ENCODE measurements around the gene SRMS. TPM values are rescaled to one million over a fixed set of nuclear protein-coding genes. Genes with fewer than 3 reads are reported as not detected.
A peak's percentile ranks its signal among the peaks of the same experiment; 100 is the strongest.

Gene SRMS
- total and polyA plus RNA-seq, 2 donors (not counting 1 experiment from before 2014, with no cell fraction given): 0.17 to 0.54 TPM

GRCh38 chr20:63577317-63577894, 29.9 kb upstream of the SRMS start:
- Histone ChIP-seq H3K4me3 (ENCODE audit: control extremely low read depth in 1 of 5, extremely low read depth in 1 of 5, insufficient read depth in 1 of 5, low read depth in 2 of 5, low read length in 4 of 5) (no peak overlapping the region), H4K20me1 (ENCODE audit: control insufficient read depth, insufficient read depth, low read length, poor library complexity, severe bottlenecking) (peaks cover 11% of the 10 kb centered on the region), H3K9ac (ENCODE audit: low read length) (no peak overlapping the region), H3K27ac (ENCODE audit: low read length in 2 of 2) (no peak overlapping the region), H3K4me1 (ENCODE audit: control insufficient read depth in 2 of 2, insufficient read depth in 2 of 2, low read length in 2 of 2) (peaks cover 14 to 28% of the 10 kb centered on the region in 2 donors), H3K27me3 (replicated peaks in 1 of 4; ENCODE audit: control extremely low read depth in 1 of 4, control insufficient read depth in 3 of 4, insufficient read depth in 4 of 4, low read length in 3 of 4) (no peaks in the 10 kb centered on the region), H3K9me3 (ENCODE audit: control extremely low read depth in 1 of 3, control insufficient read depth in 2 of 3, insufficient read depth in 1 of 3, low read length in 2 of 3) (no peaks in the 10 kb centered on the region), H2AFZ (ENCODE audit: insufficient read depth, low read depth, low read length, poor library complexity, severe bottlenecking) (no peak overlapping the region), H3K4me2 (replicated peaks; ENCODE audit: low read depth, low read length, poor library complexity, severe bottlenecking) (no peak overlapping the region), H3K36me3 (replicated peaks in 1 of 2; ENCODE audit: control extremely low read depth in 1 of 2, control insufficient read depth in 1 of 2, extremely low read depth in 1 of 2, insufficient read depth in 2 of 2, low read length in 1 of 2) (peaks cover 0 to 5% of the 10 kb centered on the region in 2 experiments), H3K79me2 (ENCODE audit: control insufficient read depth, insufficient read depth, low read length) (peaks cover 14% of the 10 kb centered on the region)
- Mint-ChIP-seq H3K4me1 (peaks cover 9% of the 10 kb centered on the region), H3K4me3 (no peak overlapping the region), H3K9me3 (ENCODE audit: insufficient read depth) (no peaks in the 10 kb centered on the region), H3K27me3 (no peaks in the 10 kb centered on the region), H3K27ac (no peak overlapping the region)
- ChIA-PET CTCF (interaction anchor here (0.6 to 3.4 kb wide), 7 partner anchors 10 to 398 kb away, joined by 3 to 16 read pairs (median 3); partner anchors contain the start of gene PTK6), POLR2A (interaction anchor here (0.7 kb wide), 1 partner anchor 39 kb away, joined by 5 read pairs; no protein-coding TSS in a partner anchor)
- WGBS (ENCODE audit: insufficient coverage): 93% methylated on average over 16 of the region's 19 CpGs
- TF ChIP-seq EZH2 (IDR thresholded peaks at IDR 0.05; ENCODE audit: borderline replicate concordance, insufficient read depth, low read depth, low read length, poor library complexity, severe bottlenecking): no peak
- TF ChIP-seq, protein P1, sequence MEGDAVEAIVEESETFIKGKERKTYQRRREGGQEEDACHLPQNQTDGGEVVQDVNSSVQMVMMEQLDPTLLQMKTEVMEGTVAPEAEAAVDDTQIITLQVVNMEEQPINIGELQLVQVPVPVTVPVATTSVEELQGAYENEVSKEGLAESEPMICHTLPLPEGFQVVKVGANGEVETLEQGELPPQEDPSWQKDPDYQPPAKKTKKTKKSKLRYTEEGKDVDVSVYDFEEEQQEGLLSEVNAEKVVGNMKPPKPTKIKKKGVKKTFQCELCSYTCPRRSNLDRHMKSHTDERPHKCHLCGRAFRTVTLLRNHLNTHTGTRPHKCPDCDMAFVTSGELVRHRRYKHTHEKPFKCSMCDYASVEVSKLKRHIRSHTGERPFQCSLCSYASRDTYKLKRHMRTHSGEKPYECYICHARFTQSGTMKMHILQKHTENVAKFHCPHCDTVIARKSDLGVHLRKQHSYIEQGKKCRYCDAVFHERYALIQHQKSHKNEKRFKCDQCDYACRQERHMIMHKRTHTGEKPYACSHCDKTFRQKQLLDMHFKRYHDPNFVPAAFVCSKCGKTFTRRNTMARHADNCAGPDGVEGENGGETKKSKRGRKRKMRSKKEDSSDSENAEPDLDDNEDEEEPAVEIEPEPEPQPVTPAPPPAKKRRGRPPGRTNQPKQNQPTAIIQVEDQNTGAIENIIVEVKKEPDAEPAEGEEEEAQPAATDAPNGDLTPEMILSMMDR (IDR thresholded peaks at IDR 0.05): no peak
- ATAC-seq (ENCODE audit: low read depth) (no peak), DNase-seq (no peak)
- intact Hi-C loops (cut with micrococcal nuclease): no loop called here

DNA sequence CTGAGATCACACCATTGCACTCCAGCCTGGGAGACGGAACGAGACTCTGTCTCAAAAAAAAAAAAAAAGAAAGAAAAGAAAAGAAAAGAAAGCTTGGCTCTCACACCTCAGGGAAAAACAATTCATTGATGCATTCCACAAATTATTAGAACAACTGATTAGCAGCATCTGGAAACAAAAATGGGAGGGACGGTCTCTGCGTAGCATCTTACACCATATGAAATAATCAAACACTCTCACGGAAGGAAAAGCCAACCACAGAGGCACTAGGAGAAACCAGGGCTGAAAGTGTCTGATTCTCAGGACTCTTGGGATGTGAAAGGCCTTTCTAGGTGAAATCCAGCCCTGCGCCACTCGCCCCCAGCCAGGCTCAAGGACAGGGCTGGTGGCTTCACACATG, 28.8 kb upstream of the SRMS start:
- H3K27me3 ChIP-seq (replicated peaks in 1 of 4; ENCODE audit: control extremely low read depth in 1 of 4, control insufficient read depth in 3 of 4, insufficient read depth in 4 of 4, low read length in 3 of 4): no peaks in the 10 kb centered on the region
- H3K79me2 ChIP-seq (ENCODE audit: control insufficient read depth, insufficient read depth, low read length): peaks cover 21% of the 10 kb centered on the region
- no peaks in the 10 kb centered on the region for H3K27me3 Mint-ChIP-seq
- ChIA-PET CTCF (interaction anchor here (1.5 to 3.4 kb wide), 2 partner anchors 38 to 397 kb away, joined by 3 to 16 read pairs; partner anchors contain the start of gene PTK6), POLR2A (no interaction called here)
- peaks cover 14 to 33% of the 10 kb centered on the region in 2 donors for H3K4me1 ChIP-seq (ENCODE audit: control insufficient read depth in 2 of 2, insufficient read depth in 2 of 2, low read length in 2 of 2)
- intact Hi-C loops (cut with micrococcal nuclease): no loop called here
- TF ChIP-seq, protein P1 (IDR thresholded peaks at IDR 0.05): no peak
- no peak for TF ChIP-seq EZH2 (IDR thresholded peaks at IDR 0.05; ENCODE audit: borderline replicate concordance, insufficient read depth, low read depth, low read length, poor library complexity, severe bottlenecking)
- no peak overlapping the region for H3K27ac ChIP-seq (ENCODE audit: low read length in 2 of 2)
- peaks cover 9% of the 10 kb centered on the region for H3K4me1 Mint-ChIP-seq
- no peak overlapping the region for H3K9ac ChIP-seq (ENCODE audit: low read length)
- H3K4me3 Mint-ChIP-seq: peak overlapping the region; percentile 11
- no peak overlapping the region for H3K4me3 ChIP-seq (ENCODE audit: control extremely low read depth in 1 of 5, extremely low read depth in 1 of 5, insufficient read depth in 1 of 5, low read depth in 2 of 5, low read length in 4 of 5)
- no peak for ATAC-seq (ENCODE audit: low read depth)
- H3K36me3 ChIP-seq (replicated peaks in 1 of 2; ENCODE audit: control extremely low read depth in 1 of 2, control insufficient read depth in 1 of 2, extremely low read depth in 1 of 2, insufficient read depth in 2 of 2, low read length in 1 of 2): peaks cover 0 to 13% of the 10 kb centered on the region in 2 experiments
- H3K9me3 Mint-ChIP-seq (ENCODE audit: insufficient read depth): no peaks in the 10 kb centered on the region
- H3K27ac Mint-ChIP-seq: no peak overlapping the region
- no peak overlapping the region for H2AFZ ChIP-seq (ENCODE audit: insufficient read depth, low read depth, low read length, poor library complexity, severe bottlenecking)
- WGBS (ENCODE audit: insufficient coverage): 94% methylated on average over 3 of the region's 7 CpGs
- H3K9me3 ChIP-seq (ENCODE audit: control extremely low read depth in 1 of 3, control insufficient read depth in 2 of 3, insufficient read depth in 1 of 3, low read length in 2 of 3): no peaks in the 10 kb centered on the region
- H4K20me1 ChIP-seq (ENCODE audit: control insufficient read depth, insufficient read depth, low read length, poor library complexity, severe bottlenecking): peaks cover 22% of the 10 kb centered on the region
- DNase-seq: no peak
- no peak overlapping the region for H3K4me2 ChIP-seq (replicated peaks; ENCODE audit: low read depth, low read length, poor library complexity, severe bottlenecking)
